Subcutaneous abdominal adipose tissue (tissue), 5 donors: ENCODE results near the gene KLK13.

Experiments used
- H3K27ac ChIP-seq: one replicate; pipeline ENCODE4 v1.7.0; 2013; ENCODE audit warnings: low read depth, mild to moderate bottlenecking, inconsistent platforms, low read length, moderate library complexity
- H3K27me3 ChIP-seq, 5 donors: one replicate each; pipeline ENCODE4 v1.7.0; 2013; ENCODE audit warnings: low read length in 5 of 5, inconsistent platforms in 1 of 5; ENCODE audit not compliant: control insufficient read depth in 5 of 5, insufficient read depth in 4 of 5
- H3K36me3 ChIP-seq, 5 donors: one replicate each; pipeline ENCODE4 v1.7.0; 2013; ENCODE audit warnings: low read length in 5 of 5; ENCODE audit not compliant: control insufficient read depth in 5 of 5, insufficient read depth in 5 of 5
- H3K4me1 ChIP-seq, 5 donors: one replicate each; pipeline ENCODE4 v1.7.0; 2013; ENCODE audit warnings: low read length in 5 of 5, mild to moderate bottlenecking in 3 of 5, moderate library complexity in 1 of 5; ENCODE audit not compliant: control insufficient read depth in 5 of 5, insufficient read depth in 5 of 5
- H3K4me3 ChIP-seq, 5 donors: one replicate each; pipeline ENCODE4 v1.7.0; 2013; ENCODE audit warnings: low read length in 5 of 5, low read depth in 1 of 5
- H3K9ac ChIP-seq, 5 donors: one replicate each; pipeline ENCODE4 v1.7.0; 2013; ENCODE audit warnings: low read length in 5 of 5, mild to moderate bottlenecking in 4 of 5, moderate library complexity in 3 of 5
- H3K9me3 ChIP-seq, 5 donors: one replicate each; pipeline ENCODE4 v1.7.0; 2013; ENCODE audit warnings: low read length in 5 of 5; ENCODE audit not compliant: control insufficient read depth in 5 of 5
- donor health status: healthy.
- donor health status: healthy.
- donor health status: healthy.
- donor health status: healthy.
- donor health status: healthy.

Gene KLK13

DNA sequence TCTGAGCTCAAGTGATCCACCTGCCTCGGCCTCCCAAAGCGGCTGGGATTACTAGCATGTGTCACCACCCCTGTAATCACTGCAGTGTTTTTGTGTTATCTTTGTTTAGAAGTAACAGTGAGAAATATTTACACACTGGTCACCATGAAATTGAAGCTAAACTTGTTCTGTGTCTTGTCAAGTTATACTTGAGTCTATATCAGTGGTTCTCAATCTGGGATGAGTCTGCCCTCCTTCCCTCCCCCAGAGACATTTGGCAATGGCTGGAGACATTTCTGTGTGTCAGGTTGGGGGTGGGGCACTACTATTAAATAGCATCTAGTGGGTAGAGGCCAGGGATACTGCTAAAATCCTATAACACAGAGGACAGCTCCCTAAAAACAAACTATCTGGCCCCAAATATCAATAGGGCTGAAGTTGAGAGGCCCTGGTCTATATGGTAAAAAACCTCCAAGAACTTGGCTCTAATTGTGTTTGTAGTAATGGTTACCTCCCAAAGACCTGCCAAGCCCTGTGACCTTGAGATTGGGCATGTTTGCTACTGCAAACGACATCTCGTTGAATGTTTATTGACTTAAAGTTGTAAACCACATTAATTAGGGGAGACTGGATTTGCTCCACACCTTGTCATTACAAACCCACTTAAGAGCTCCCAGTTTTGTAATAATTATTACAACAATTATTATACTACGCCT is 36.4 kb upstream of the KLK13 start:
- Histone ChIP-seq H3K36me3 (peaks cover 3 to 56% (median 29%) of the 10 kb centered on the region in 5 donors), H3K9me3 (no peaks in the 10 kb centered on the region), H3K9ac (peak overlapping the region in 1 of 5 donors; percentile 32), H3K4me1 (peaks cover 0 to 45% (median 34%) of the 10 kb centered on the region in 5 donors), H3K27ac (no peak overlapping the region), H3K27me3 (no peaks in the 10 kb centered on the region), H3K4me3 (no peak overlapping the region)

DNA sequence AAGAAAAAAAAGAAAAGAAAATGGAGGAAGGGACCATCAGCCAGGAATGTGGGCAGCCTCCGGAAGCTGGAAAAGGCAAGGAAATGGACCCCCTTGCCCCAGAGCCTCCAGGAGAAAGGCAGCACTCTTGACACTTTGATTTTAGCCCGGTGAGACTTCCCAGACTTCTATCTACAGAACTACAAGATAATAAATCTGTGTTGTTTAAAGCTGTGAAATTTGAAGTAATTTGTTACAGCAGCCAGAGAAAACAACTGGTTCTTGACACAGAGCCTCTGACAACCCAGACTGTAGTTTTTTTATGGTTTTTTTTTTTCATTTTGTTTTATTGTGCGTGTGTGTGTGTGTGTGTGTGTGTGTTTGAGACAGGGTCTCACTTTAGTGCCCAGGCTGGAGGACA is 35.7 kb upstream of the KLK13 start:
- Histone ChIP-seq H3K4me3 (no peak overlapping the region), H3K9me3 (no peaks in the 10 kb centered on the region), H3K27me3 (no peaks in the 10 kb centered on the region), H3K36me3 (peaks cover 3 to 56% (median 29%) of the 10 kb centered on the region in 5 donors), H3K27ac (no peak overlapping the region), H3K4me1 (peaks cover 0 to 45% (median 34%) of the 10 kb centered on the region in 5 donors), H3K9ac (no peak overlapping the region)

DNA sequence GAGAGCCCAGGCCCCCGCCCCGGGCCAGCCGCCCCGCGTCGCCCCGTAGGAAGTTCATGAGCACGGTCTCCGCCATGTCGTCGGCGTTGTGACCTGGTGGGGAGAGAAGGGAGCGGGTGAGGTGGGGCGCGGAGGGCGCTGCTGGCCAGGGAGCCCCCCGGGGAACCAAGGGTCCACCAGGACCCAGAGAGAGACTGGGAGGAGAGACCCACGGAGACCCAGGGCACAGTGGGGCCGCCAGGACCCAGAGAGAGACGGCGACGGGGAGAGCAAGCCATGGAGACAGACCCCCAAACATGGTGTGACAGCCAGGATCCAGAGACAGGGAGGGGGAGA is 34.1 kb upstream of the KLK13 start:
- H3K36me3 ChIP-seq, result peaks cover 3 to 43% (median 28%) of the 10 kb centered on the region in 5 donors
- no peaks in the 10 kb centered on the region for H3K27me3 ChIP-seq
- H3K27ac ChIP-seq, result no peak overlapping the region
- H3K9me3 ChIP-seq, result no peaks in the 10 kb centered on the region
- peaks cover 0 to 39% (median 33%) of the 10 kb centered on the region in 5 donors for H3K4me1 ChIP-seq
- peak overlapping the region in 1 of 5 donors; percentile 17 for H3K9ac ChIP-seq
- peak overlapping the region in 2 of 5 donors; percentile 14 to 41 for H3K4me3 ChIP-seq

DNA sequence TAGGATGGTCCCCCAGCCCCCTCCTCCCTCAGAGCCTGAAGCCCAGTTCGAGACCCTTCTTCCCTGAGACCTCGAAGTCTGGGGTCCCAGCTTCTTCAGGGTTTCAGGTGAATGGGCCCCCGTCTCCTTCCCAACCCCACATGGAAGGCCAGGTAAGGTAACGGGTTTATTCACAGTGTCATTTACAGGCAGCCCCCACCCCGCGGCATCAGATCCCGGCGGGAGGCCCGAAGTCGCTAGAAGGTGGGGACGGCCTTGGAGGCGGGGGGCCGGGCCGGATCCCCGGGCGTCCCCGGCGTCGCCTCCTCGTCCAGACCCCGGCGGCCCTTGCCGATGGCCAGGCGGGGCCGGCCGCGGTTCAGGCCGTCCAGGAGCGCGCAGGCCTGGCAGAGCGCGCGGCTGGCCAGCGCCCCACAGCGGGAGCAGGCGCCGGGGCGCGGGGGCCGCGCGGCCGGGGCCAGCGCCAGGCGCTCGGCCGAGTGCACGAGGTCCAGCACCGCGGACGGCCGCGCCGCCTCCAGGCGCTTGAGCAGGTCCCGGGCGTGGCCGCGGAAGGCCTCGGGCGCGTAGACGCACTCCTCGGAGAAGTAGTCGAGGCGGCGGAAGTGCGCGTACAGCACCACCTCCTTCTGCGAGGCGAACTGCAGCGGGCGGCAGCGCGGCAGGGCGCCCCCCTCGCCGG is 33.6 kb upstream of the KLK13 start:
- Histone ChIP-seq H3K9me3 (no peaks in the 10 kb centered on the region), H3K9ac (no peak overlapping the region), H3K36me3 (peaks cover 3 to 39% (median 23%) of the 10 kb centered on the region in 5 donors), H3K4me3 (peak overlapping the region in 2 of 5 donors; percentile 14 to 41), H3K4me1 (peaks cover 0 to 34% (median 28%) of the 10 kb centered on the region in 5 donors), H3K27ac (no peak overlapping the region), H3K27me3 (no peaks in the 10 kb centered on the region)

DNA sequence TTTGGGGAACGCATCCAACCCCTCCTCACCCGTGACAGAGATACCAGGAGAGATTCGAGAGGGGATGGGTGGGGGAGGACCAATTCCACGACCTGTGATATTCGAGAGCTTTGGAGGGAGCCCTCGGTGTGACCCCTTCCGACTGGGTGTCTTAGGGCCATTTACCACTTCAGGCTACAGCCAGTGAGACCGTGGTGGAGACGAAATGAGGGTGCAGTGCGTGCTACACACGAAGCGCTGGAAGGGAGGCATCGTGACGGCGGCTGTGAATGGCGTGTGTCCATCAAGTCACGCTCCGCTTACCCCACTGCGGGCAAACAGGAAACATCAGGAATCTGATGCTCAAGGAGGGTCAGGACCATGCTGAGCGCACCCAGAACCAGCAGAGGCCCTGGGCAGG is 32.9 kb upstream of the KLK13 start:
- Histone ChIP-seq H3K27ac (no peak overlapping the region), H3K9me3 (no peaks in the 10 kb centered on the region), H3K4me1 (peaks cover 0 to 29% (median 26%) of the 10 kb centered on the region in 5 donors), H3K9ac (no peak overlapping the region), H3K4me3 (no peak overlapping the region), H3K27me3 (no peaks in the 10 kb centered on the region), H3K36me3 (peaks cover under 1 to 35% (median 21%) of the 10 kb centered on the region in 5 donors)

DNA sequence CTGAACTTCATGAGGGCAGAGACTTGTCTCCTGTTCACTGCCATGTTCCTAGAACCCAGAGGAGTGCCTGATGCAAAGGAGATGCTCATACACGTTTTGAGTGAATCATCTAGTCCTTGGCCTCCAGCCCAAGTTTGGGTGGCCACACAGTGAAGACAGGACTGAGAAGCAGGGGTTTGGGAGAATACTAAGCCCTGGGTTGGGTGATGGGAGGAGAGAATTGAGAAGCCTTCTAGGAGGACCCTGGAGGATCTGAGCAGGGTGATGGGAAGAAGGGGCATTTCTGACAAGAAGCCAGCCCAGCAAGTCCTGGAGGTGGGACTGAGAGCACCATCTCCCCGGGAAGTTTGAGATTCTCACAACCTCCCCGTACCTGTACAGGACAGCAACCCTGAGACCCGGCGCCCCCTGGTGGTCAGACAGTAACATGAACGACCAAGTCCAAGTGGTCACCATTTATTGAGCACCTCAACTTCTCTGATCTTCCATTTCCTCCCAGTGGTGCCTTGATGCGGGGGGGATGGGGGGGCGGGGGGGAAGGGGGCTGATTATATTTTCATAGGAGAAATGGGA is 32.4 kb upstream of the KLK13 start:
- Histone ChIP-seq H3K4me3 (no peak overlapping the region), H3K27me3 (no peaks in the 10 kb centered on the region), H3K4me1 (peaks cover 0 to 29% (median 26%) of the 10 kb centered on the region in 5 donors), H3K9me3 (no peaks in the 10 kb centered on the region), H3K9ac (no peak overlapping the region), H3K36me3 (peaks cover 0 to 29% (median 16%) of the 10 kb centered on the region in 5 donors), H3K27ac (no peak overlapping the region)

DNA sequence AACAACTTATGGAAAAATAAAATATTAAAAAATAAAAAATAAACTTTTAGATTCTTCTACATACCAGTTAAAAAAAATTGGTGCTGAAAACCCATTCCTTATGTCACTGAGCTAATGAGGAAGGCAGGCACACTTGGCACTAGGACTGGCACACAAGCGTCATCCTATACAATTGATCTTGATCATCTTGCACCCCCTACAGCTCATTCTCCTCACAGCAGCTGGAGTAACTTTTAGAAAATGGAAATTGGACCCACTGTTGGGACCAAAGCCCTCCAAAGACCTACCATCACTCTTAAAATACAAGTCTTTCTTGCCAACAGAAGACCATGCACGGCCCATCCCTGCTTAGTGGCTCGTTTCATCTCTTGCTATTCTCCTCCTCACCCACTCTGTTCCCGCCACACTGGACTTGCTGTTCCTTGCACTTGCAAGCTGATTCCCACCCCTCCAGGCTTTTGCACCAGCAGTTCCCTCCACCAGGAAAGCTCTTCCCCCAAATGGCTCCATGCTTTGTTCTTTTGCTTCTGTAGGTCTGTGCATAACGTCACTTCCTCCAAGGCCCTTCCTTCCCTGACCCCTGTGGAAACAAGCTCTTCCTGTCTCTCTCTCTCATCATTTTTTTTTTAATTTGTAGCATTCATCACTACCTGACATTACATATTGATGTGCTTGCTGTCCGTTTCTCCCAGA is 31.7 kb upstream of the KLK13 start:
- peaks cover 0 to 29% (median 26%) of the 10 kb centered on the region in 5 donors for H3K4me1 ChIP-seq
- H3K4me3 ChIP-seq, result no peak overlapping the region
- no peak overlapping the region for H3K9ac ChIP-seq
- no peaks in the 10 kb centered on the region for H3K9me3 ChIP-seq
- no peaks in the 10 kb centered on the region for H3K27me3 ChIP-seq
- peaks cover 0 to 26% (median 14%) of the 10 kb centered on the region in 5 donors for H3K36me3 ChIP-seq
- no peak overlapping the region for H3K27ac ChIP-seq

DNA sequence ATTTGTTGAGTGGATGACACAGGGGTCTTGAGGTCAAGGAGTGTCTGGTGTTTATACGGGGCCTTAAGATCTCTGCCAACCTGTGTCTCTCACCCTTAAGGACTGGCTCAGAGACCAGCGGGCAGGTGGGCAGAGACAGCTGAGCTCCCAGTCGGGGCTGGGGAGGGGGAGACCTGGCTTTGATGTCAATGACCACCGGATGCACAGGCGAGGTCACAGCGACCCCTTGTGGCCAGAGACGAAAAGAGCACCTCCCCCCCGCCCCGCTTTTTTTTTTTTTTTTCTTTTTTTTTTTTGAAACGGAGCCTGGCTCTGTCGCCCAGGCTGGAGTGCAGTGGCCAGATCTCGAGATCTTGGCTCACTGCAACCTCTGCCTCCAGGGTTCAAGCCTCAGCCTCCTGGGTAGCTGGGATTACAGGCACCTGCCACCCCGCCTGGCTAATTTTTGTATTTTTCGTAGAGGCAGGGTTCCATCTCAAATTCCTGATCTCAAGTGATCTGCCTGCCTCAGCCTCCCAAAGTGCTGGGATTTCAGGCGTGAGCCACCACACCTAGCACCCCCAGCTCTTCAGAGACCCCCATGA is 29.9 kb upstream of the KLK13 start:
- H3K27ac ChIP-seq, result no peak overlapping the region
- no peak overlapping the region for H3K9ac ChIP-seq
- no peaks in the 10 kb centered on the region for H3K9me3 ChIP-seq
- peaks cover 0 to 20% (median 11%) of the 10 kb centered on the region in 5 donors for H3K4me1 ChIP-seq
- peaks cover 0 to 16% (median 10%) of the 10 kb centered on the region in 5 donors for H3K36me3 ChIP-seq
- no peaks in the 10 kb centered on the region for H3K27me3 ChIP-seq
- no peak overlapping the region for H3K4me3 ChIP-seq

DNA sequence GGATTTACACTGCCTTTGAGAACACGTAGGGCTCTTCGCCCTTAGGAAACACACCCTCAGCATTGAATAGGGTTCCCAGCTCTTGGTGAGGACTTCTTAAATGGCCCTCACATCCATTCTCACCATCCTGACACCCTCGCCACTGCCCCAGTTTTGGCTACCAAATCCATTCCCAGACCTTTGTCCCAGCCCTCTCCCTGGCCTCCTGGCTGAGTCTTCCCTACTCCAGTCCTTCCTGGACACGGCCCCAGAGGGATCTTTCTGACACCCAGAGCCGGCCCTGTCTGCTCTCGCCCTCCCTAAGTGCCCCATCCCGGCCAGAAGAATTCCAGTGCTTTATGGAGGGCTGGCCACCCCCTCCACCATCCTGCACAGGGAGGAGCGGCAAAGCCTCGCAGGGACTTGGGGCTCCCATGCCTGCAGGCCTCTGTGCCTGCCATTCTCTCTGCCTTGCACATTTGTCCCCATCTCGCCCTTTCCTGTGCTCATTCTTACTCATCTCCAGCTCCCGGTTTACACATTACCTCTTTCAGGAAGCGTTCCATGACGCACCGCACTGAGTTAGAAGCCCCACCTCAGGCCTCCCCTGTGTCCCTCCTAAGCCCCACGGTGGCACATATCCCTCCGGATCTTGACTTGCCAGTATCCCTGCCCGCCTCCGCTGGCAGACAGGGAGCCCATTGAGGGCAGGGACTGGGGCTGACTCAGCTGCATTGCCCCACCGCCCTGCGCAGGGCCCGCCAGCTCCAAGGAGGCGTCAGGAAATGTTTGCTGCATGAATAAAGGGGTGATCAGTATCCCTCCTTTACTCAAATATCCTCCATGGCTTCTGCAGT is 28.8 kb upstream of the KLK13 start:
- Histone ChIP-seq H3K4me1 (peaks cover 0 to 10% (median 3%) of the 10 kb centered on the region in 5 donors), H3K27ac (no peak overlapping the region), H3K9me3 (no peaks in the 10 kb centered on the region), H3K36me3 (peaks cover 0 to 10% (median 6%) of the 10 kb centered on the region in 5 donors), H3K27me3 (peaks cover 0 to 6% (median 0%) of the 10 kb centered on the region in 5 donors), H3K4me3 (no peak overlapping the region), H3K9ac (no peak overlapping the region)
